ENCODE measurements around the gene SPECC1L. TPM values are rescaled to one million over a fixed set of nuclear protein-coding genes. Genes with fewer than 3 reads are reported as not detected.
"Not testable (repeated sequence)": the region's sequence is repeated elsewhere in the genome, so short reads cannot be mapped to it uniquely, and the experiment has no call there.

The SPECC1L gene
- total RNA-seq, 1 donor from 2014 or later, result 123 TPM

- Mint-ChIP-seq H3K9me3 (peaks cover 2% of the 10 kb centered on the region), H3K4me3 (no peak overlapping the region), H3K36me3 (ENCODE audit: low read depth) (no peaks in the 10 kb centered on the region), H3K27me3 (ENCODE audit: low read depth) (no peaks in the 10 kb centered on the region), H3K27ac (ENCODE audit: unreplicated experiment) (no peak overlapping the region), H3K4me1 (no peaks in the 10 kb centered on the region)
- DNase-seq (ENCODE audit: low read depth, low spot score), result no peak
- no peak for TF ChIP-seq CTCF (conservative IDR thresholded peaks at IDR 0.05)
Measured at GRCh38 chr22:24233816-24234215, 36.8 kb upstream of the SPECC1L start.

GRCh38 chr22:24235315-24235714 lies 35.3 kb upstream of the SPECC1L start:
- Mint-ChIP-seq H3K27me3 (ENCODE audit: low read depth) (no peaks in the 10 kb centered on the region), H3K9me3 (peaks cover 2% of the 10 kb centered on the region), H3K4me3 (no peak overlapping the region), H3K36me3 (ENCODE audit: low read depth) (no peaks in the 10 kb centered on the region), H3K4me1 (no peaks in the 10 kb centered on the region), H3K27ac (ENCODE audit: unreplicated experiment) (no peak overlapping the region)
- no peak for DNase-seq (ENCODE audit: low read depth, low spot score)
- no peak for TF ChIP-seq CTCF (conservative IDR thresholded peaks at IDR 0.05)

- Mint-ChIP-seq H3K36me3 (ENCODE audit: low read depth) (no peaks in the 10 kb centered on the region), H3K27me3 (ENCODE audit: low read depth) (no peaks in the 10 kb centered on the region), H3K4me3 (no peak overlapping the region), H3K27ac (ENCODE audit: unreplicated experiment) (no peak overlapping the region), H3K9me3 (peaks cover 2% of the 10 kb centered on the region), H3K4me1 (no peaks in the 10 kb centered on the region)
- no peak for DNase-seq (ENCODE audit: low read depth, low spot score)
- TF ChIP-seq CTCF (conservative IDR thresholded peaks at IDR 0.05), result no peak
Measured at GRCh38 chr22:24236656-24237055, 34.0 kb upstream of the SPECC1L start.

- DNase-seq (ENCODE audit: low read depth, low spot score); H3K36me3 Mint-ChIP-seq (ENCODE audit: low read depth); H3K27ac Mint-ChIP-seq (ENCODE audit: unreplicated experiment); H3K27me3 Mint-ChIP-seq (ENCODE audit: low read depth); H3K9me3 Mint-ChIP-seq; H3K4me3 Mint-ChIP-seq: not testable (repeated sequence)
- H3K4me1 Mint-ChIP-seq, result peaks cover 12% of the 10 kb centered on the region
Measured at GRCh38 chr22:24238101-24238694, 32.4 kb upstream of the SPECC1L start.

- Mint-ChIP-seq H3K4me1 (peaks cover 21% of the 10 kb centered on the region), H3K27me3 (ENCODE audit: low read depth) (no peaks in the 10 kb centered on the region), H3K4me3 (no peak overlapping the region), H3K27ac (ENCODE audit: unreplicated experiment) (no peak overlapping the region), H3K36me3 (ENCODE audit: low read depth) (no peaks in the 10 kb centered on the region), H3K9me3 (peaks cover 2% of the 10 kb centered on the region)
- DNase-seq (ENCODE audit: low read depth, low spot score), result no peak
- no peak for TF ChIP-seq CTCF (conservative IDR thresholded peaks at IDR 0.05)
Measured at GRCh38 chr22:24240381-24240780, 30.2 kb upstream of the SPECC1L start.

- H3K27me3 Mint-ChIP-seq (ENCODE audit: low read depth); H3K9me3 Mint-ChIP-seq; H3K27ac Mint-ChIP-seq (ENCODE audit: unreplicated experiment); H3K36me3 Mint-ChIP-seq (ENCODE audit: low read depth); H3K4me3 Mint-ChIP-seq; DNase-seq (ENCODE audit: low read depth, low spot score): not testable (repeated sequence)
- H3K4me1 Mint-ChIP-seq, result peaks cover 21% of the 10 kb centered on the region
Measured at GRCh38 chr22:24240985-24241692, 29.5 kb upstream of the SPECC1L start.

GRCh38 chr22:24243417-24243816 lies 27.2 kb upstream of the SPECC1L start:
- H3K9me3 Mint-ChIP-seq; DNase-seq (ENCODE audit: low read depth, low spot score); H3K4me3 Mint-ChIP-seq; H3K36me3 Mint-ChIP-seq (ENCODE audit: low read depth); H3K27me3 Mint-ChIP-seq (ENCODE audit: low read depth): not testable (repeated sequence)
- H3K4me1 Mint-ChIP-seq, result peaks cover 29% of the 10 kb centered on the region
- H3K27ac Mint-ChIP-seq (ENCODE audit: unreplicated experiment), result peak overlapping the region; percentile 83

Data from neural crest cell (in vitro differentiated cells).